Muscle of arm (tissue), 12 donors: ENCODE data around the gene MYL6. TPM values are rescaled to one million over a fixed set of nuclear protein-coding genes. Genes with fewer than 3 reads are reported as not detected.
"Not testable (repeated sequence)": the region's sequence is repeated elsewhere in the genome, so short reads cannot be mapped to it uniquely, and the experiment has no call there.

Experiments used
- DNase-seq: peaks from one replicate; pipeline ENCODE4 v3.0.0-alpha.2; 2013
- polyA plus RNA-seq, 12 donors: library from polyadenylated mRNA; unstranded; fragments of 120-200 nt; gene quantifications; one replicate each; pipeline ENCODE4 v1.2.1, GENCODE V29; 2013; ENCODE audit not compliant: insufficient read length in 12 of 12

Gene MYL6
- polyA plus RNA-seq, 12 donors: 1,137 to 1,762 (median 1,374) TPM; not detected in 1

GRCh38 chr12:56169229-56169759, 11.1 kb downstream of the MYL6 start:
- no peak for DNase-seq

- DNase-seq: no peak
These were observed 14.7 kb downstream of the MYL6 start for GRCh38 chr12:56172839-56173238.

- DNase-seq: no peak
These were observed 20.2 kb downstream of the MYL6 start for GRCh38 chr12:56178347-56178746.

- no peak for DNase-seq
These were observed 28.8 kb downstream of the MYL6 start for GRCh38 chr12:56186957-56187356.

- DNase-seq: no peak
These were observed 30.1 kb downstream of the MYL6 start for GRCh38 chr12:56188131-56188777.

- DNase-seq: peak; percentile 15
These were observed 30.6 kb downstream of the MYL6 start for GRCh38 chr12:56188778-56189098.

GRCh38 chr12:56189099-56189917, 31.1 kb downstream of the MYL6 start, which contains the start of gene SMARCC2:
SMARCC2 (minus strand) TSS chr12:56189483; CDS start chr12:56189461, 22 bp downstream.
- peak; percentile 88 for DNase-seq

GRCh38 chr12:56189918-56190694, 31.9 kb downstream of the MYL6 start:
- peak; percentile 95 for DNase-seq

- DNase-seq: no peak
These were observed 32.6 kb downstream of the MYL6 start for GRCh38 chr12:56190695-56191155.

GRCh38 chr12:56192582-56192981, 34.4 kb downstream of the MYL6 start:
- no peak for DNase-seq

GRCh38 chr12:56193025-56193578, 34.9 kb downstream of the MYL6 start:
- peak; percentile 80 for DNase-seq

- DNase-seq: not testable (repeated sequence)
These were observed 38.8 kb downstream of the MYL6 start for GRCh38 chr12:56196818-56197550.

- no peak for DNase-seq
These were observed 39.9 kb downstream of the MYL6 start for GRCh38 chr12:56197921-56198635.

GRCh38 chr12:56198836-56199235, 40.7 kb downstream of the MYL6 start:
- no peak for DNase-seq

- no peak for DNase-seq
These were observed 44.2 kb downstream of the MYL6 start for GRCh38 chr12:56202366-56202765.

- no peak for DNase-seq
These were observed 44.7 kb downstream of the MYL6 start for GRCh38 chr12:56202838-56203237.

GRCh38 chr12:56204275-56204674, 46.1 kb downstream of the MYL6 start:
- DNase-seq: no peak

- no peak for DNase-seq
These were observed 47.3 kb downstream of the MYL6 start for GRCh38 chr12:56205445-56205844.

GRCh38 chr12:56206452-56207166, 48.5 kb downstream of the MYL6 start:
- DNase-seq: no peak

- DNase-seq: no peak
These were observed 49.8 kb downstream of the MYL6 start for GRCh38 chr12:56208006-56208405.
